ENCODE measurements around the gene BMPER. TPM values are rescaled to one million over a fixed set of nuclear protein-coding genes. Genes with fewer than 3 reads are reported as not detected.

BMPER gene
- total RNA-seq, 1 donor from 2014 or later: 0.40 TPM

- DNase-seq (ENCODE audit: low read depth in 2 of 2): no peak
Observed at GRCh38 chr7:33921216-33921938, 16.0 kb downstream of the BMPER start.

- DNase-seq (ENCODE audit: low read depth in 2 of 2): no peak
Observed at GRCh38 chr7:33922820-33923219, 17.5 kb downstream of the BMPER start.

- DNase-seq (ENCODE audit: low read depth in 2 of 2): no peak
Observed at GRCh38 chr7:33923440-33924229, 18.3 kb downstream of the BMPER start.

- no peak for DNase-seq (ENCODE audit: low read depth in 2 of 2)
Observed at GRCh38 chr7:33926535-33926934, 21.2 kb downstream of the BMPER start.

- no peak for DNase-seq (ENCODE audit: low read depth in 2 of 2)
Observed at GRCh38 chr7:33928986-33929385, 23.6 kb downstream of the BMPER start.

- no peak for DNase-seq (ENCODE audit: low read depth in 2 of 2)
Observed at GRCh38 chr7:33932221-33932620, 26.9 kb downstream of the BMPER start.

GRCh38 chr7:33932832-33933468 is 27.6 kb downstream of the BMPER start:
- peak; percentile 73 to 75 for DNase-seq (ENCODE audit: low read depth in 2 of 2)

- DNase-seq (ENCODE audit: low read depth in 2 of 2): peak in 1 of 2 donors; percentile 8
Observed at GRCh38 chr7:33933611-33934281, 28.4 kb downstream of the BMPER start.

GRCh38 chr7:33934391-33934790 is 29.1 kb downstream of the BMPER start:
- DNase-seq (ENCODE audit: low read depth in 2 of 2): no peak

- DNase-seq (ENCODE audit: low read depth in 2 of 2): no peak
Observed at GRCh38 chr7:33936503-33936902, 31.2 kb downstream of the BMPER start.

- DNase-seq (ENCODE audit: low read depth in 2 of 2): no peak
Observed at GRCh38 chr7:33937871-33938270, 32.5 kb downstream of the BMPER start.

GRCh38 chr7:33939121-33939520 is 33.8 kb downstream of the BMPER start:
- DNase-seq (ENCODE audit: low read depth in 2 of 2): no peak

GRCh38 chr7:33940503-33940902 is 35.2 kb downstream of the BMPER start:
- DNase-seq (ENCODE audit: low read depth in 2 of 2): no peak

- no peak for DNase-seq (ENCODE audit: low read depth in 2 of 2)
Observed at GRCh38 chr7:33941418-33941817, 36.1 kb downstream of the BMPER start.

GRCh38 chr7:33946094-33946699 is 40.9 kb downstream of the BMPER start:
- DNase-seq (ENCODE audit: low read depth in 2 of 2): no peak

GRCh38 chr7:33950047-33950714 is 44.8 kb downstream of the BMPER start:
- DNase-seq (ENCODE audit: low read depth in 2 of 2): no peak

GRCh38 chr7:33952824-33953223 is 47.5 kb downstream of the BMPER start:
- DNase-seq (ENCODE audit: low read depth in 2 of 2): no peak

- DNase-seq (ENCODE audit: low read depth in 2 of 2): no peak
Observed at GRCh38 chr7:33958104-33958503, 52.8 kb downstream of the BMPER start.

- DNase-seq (ENCODE audit: low read depth in 2 of 2): no peak
Observed at GRCh38 chr7:33959676-33960075, 54.3 kb downstream of the BMPER start.

GRCh38 chr7:33961948-33962347 is 56.6 kb downstream of the BMPER start:
- DNase-seq (ENCODE audit: low read depth in 2 of 2): no peak

Measured in lung microvascular endothelial cell (primary cell).